Fibroblast of upper back skin (primary cell): ENCODE results near the gene SETD7.

ENCODE experiments used
- DNase-seq: peaks from one replicate; pipeline ENCODE4 v3.0.0-alpha.2; 2013

SETD7 gene

DNA sequence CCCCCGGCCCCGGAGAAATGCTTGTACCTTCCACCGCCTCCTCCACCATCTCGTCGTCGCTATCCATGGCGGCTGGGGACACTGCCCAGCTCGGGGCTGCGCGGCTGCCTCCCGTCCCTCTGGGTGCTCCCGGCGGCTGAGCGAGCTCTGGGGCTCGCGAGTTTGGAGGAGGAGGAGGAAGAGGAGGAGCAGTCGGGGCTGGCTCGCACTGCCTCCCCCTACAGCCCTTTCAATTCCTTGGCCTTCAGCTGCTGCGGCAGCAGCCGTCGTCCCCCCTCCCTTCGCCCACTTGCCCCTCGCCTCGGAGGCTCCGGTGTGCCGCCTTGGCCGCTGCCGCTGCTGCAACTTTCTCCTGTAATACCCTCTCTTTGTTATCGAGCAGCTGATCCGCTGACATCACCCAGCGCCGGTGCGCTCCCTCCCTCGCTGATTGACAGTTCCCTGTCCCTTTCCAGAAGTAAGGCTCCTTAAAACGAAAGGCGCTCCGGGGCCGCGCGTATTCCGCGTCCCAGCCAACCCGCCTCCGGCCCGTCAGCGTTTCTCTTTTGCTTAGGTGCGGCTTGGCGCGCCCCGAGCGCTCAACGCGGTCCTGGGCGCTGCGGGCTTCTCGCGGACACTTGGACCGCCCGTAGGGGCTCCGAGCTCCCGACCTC, at the start of gene SETD7:
Gene SETD7 (minus strand): TSS at position 149 of the 653 bp plus-strand sequence. CDS start 82 bp downstream, at position 67.
- peak; percentile 81 for DNase-seq

DNA sequence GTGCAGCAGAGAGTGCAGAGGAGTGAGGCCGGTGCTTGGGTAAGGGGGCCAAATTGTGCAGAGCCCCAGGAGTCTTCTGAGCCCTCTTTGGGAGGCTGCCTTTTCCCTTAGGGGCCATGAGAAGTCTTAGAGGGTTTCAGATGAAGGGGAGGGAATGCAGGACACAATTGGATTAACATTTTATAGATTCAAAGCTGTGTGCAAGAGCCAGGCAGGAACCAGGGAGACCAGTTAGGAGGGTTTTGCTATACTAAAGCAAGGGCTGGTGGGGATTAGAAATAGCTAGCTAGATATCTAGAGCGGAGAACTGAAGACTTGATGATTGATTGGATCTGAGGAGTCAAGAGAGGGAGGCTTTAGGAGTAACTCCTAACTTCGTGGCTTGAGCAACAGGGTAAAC, 49.5 kb upstream of the SETD7 start:
- DNase-seq: no peak

DNA sequence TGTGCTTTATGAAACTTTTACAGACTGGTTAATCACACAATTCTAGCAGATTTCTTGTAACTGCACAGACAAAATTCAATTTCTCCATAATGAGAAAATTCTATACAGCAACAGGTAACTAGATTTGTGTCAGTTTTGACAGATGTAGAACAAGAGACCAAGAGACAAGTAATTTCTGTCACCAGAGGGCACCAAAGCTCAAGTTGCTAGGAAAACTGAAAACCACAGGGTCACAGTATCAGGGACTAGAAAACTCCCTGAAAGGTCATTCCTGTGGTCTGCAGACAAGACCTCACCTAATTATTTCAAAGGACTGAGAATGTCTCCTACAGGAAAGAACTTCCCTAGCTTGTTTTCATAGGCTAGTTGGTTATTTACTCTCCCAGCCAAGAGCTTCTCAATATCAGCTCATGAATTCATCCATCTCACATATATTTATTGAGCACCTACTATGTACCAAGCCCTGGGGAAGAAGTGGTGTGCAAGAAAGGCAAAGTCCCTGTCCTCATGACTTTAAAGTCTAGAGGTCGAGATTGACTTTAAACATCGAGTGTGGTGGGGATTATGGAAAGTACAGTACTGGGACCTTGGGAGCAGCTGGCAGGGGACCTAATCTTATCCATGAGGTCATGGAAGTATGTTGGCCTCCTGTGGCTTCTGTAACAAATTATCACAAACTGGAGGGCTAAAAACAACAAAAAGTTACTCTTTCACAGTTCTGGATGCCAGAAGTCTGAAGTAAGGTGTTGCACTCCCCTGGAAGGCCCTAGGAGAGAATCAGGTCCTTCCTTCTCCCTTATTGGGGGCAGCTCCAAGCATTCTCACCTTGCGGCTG, 47.8 kb upstream of the SETD7 start:
- DNase-seq: peak; percentile 72

DNA sequence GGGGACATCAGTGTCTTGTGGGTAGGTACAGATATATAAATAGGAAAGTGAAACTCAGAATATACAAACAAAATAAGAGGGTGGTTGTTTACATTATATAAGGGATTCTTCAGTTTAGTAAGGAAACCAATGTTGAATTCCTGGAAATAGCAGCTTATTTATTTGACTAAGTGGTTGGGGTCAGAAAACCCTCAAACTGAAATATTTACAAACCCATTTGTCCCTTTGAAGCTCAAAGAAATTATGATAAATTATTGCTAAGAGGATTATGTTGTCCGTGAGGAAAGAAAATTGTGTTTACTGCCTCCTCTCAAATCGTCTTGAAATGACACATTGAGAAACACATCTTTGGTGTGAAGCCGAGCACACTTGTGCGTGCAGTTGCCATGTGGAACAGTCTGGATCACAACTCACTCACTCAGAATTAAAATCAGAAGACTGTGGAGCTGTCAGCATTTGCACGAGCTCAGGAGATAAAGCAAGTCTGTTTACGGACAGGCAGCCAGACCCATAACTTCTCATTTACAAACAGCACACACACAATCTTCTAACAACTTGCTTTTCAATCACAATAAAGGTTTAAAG, 46.8 kb upstream of the SETD7 start:
- no peak for DNase-seq

DNA sequence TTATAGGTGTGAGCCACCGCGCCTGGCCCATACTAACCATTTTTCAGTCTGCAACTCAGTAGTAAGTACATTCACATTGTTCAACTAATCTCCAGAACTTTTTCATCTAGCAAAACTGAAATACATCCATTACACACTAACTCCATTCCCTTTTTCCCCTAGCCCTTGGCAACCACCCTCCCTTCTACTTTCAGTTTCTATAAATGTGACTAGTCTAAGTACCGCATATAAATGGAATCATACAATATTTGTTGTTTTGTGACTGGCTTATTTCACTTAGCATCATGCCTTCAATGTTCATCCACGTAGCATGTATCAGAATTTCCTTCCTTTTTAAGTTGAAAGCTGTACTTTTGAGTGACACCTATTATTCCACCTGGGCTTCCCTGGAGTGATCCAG, 44.6 kb upstream of the SETD7 start:
- DNase-seq: no peak

DNA sequence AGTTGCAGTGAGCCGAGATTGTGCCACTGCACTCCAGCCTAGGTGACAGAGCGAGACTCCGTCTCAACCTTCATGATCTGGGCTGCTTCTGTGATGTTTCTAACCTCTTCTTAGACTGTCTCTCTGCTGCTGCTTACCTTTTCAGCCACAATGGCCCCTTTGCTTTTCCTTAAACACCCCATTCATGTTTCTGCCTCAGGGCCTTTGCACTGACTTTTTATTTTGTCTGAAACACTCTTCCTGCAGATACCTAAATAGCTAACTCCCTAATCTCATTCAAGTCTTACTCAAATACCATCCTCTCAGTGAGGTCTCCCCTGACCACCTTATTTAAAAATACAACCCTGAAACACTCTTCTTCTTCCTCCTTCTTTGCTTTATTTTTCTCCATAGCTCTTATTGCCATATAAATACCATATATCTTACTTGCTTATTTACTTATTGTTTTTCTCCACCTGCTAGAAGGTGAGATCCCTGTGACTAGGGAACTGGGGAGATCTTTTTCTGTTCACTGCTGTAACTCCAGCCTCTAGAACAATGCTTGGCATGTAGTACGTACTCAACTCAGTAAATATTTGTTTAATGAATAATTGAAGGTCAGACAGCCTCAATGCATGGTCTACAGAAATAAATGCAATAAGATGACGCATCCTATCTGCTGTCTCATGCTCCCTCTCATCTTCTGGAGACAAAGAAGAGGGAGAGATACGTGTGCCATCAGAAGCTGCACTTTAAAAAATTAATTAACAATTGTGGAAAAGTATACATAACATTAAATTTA, 43.8 kb upstream of the SETD7 start:
- DNase-seq: peak; percentile 39

DNA sequence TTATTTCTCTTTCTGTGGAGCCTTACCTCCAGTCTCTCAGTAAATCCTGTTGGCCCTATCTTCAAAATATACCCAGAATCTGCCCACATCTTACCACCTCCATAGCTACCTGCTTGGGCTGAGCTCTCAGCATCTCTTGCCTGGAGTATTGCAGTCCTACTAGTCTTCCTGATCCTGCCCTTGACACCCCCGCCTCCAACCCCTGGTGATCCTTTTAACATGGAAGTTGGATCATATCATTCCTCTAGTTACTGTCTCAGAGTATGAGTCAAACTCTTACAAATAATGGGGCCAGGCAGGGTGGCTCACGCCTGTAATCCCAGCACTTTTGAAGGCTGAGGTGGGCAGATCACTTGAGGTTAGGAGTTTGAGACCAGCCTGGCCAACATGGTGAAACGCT, 43.1 kb upstream of the SETD7 start:
- no peak for DNase-seq

DNA sequence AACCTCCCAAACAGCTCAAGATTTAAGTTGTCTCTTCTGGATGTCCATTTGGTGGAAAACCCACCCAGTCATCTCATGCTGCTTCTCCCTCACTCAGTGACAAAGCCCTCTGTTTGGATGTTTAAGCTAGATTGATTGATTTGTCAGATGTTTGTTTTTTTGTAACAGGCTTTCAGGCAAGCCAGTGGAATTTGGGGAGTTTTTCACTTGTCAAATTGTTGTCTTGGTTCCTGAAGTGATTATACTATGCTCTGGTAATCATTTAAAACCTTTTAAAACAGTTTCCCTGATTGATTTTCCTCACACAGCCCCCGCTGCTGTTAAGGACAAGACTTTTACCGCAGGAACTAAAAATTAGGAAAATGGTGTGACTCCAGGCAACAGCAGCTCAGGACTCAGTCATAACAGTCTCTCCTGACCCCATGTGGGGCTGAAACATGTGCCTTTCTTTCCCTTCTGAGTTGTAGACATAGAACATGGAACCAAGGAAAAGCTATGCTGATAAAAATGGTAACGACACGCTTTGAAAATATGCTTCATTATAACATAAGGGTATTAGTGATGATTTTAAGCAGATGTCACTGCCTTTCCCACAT, 40.8 kb upstream of the SETD7 start:
- DNase-seq: no peak

DNA sequence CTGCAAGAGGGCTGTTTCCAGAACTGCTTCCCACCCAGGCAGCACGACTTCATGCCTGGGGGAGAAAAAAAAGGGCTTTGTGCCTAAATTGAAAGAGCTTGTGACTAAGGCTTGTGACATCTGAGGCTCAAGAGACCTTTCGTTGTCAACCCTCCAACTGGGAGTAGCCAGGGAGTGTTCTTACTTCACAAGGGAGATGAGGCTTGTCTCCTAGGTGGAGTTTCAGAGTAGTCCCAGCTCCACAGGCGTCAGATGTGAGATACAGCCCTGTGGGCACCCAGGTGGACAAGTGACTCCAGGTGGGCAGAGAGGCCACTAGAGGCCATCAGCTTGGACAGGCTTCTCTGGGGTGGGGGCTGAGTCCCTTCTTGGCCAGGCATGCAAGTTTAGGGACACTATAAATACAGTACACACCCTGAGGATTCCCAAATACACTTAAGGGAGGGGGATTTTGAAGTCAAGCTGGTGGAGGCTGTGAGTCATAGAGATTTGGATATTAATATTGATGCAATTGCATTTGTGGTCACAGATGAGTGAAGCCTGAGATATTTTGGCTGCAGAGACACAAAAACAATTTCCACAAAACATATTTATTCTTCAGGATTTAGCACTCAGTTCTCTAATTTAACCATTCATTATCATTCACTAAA, 40.1 kb upstream of the SETD7 start:
- peak; percentile 64 for DNase-seq

DNA sequence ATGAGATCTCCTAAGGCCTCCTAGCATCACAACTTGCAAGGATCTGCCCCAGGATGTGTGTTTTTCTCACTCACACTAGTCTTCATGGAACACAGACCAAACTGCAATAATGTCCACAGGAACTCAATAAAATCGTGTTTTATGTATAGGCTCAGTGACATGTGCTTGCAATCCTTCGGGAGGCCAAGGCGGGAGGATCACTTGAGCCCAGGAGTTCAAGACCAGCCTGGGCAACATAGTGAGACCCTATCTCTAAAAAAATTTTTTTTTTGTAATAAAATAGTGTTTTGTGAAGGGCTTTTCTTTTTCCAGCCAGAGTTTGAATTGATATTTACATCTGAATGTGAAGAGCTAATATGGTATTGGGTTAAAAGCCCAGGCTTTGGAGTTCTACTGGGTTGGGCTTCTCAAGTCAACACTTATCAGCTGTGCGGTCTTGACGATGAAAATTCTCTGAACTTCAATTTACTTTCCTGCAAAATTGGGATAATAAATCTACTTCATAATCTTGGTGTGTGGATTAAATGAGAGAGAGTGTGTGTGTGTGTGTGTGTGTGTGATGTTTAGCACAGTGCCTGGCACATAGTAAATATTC, 38.7 kb upstream of the SETD7 start:
- DNase-seq: no peak

DNA sequence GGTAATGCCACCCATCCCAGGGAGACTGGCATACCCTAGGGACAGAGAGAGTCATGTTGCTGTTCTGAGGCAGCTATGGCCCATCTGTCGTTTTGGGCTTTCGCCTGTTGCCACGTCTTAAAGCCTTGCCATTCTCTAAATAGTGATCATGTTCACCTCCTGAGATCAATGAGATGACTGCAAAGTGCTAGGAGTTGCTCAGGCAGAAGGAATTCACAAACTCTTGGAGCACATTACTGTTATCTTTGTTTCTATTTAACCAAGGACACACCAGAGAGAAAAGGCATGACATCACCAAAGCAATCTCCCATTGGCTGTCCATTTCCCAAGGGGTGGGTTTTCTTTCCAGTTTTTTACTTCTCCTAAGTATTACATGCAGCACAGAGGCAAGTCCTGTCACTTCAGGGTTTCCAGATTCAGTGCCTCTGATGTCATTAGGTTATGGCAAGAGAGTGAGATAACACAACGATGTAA, 37.1 kb upstream of the SETD7 start:
- DNase-seq: peak; percentile 80

DNA sequence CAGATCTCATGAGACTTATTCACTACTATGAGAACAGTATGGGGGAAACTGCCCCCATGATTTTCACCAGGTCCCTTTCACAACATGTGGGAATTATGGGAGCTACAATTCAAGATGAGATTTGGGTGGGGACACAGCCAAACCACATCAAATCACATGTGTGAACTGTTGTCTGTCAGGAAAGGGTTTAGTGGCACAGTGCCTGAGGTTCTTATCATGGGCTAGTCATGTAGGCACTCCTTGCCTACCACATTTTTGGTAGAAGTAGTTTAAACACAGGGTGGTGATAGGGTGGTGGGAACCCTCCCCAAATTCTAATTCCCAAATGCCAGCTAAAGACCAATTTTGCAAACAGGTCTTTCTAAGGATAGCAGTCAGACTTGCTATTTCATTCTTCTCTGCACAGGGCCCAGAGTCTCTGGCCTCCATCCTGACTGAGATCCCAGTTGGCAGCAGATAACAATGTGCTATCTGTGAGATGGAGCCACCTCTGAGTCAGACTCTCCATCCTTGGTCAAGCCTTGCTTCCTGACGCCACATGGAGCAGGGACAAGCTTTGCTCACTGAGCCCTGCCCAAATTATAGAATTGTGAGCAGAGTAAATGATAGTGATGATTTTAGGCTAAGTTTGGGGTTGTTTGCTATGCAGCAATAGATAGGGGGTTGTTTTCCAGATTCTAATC, 33.5 kb upstream of the SETD7 start:
- no peak for DNase-seq

DNA sequence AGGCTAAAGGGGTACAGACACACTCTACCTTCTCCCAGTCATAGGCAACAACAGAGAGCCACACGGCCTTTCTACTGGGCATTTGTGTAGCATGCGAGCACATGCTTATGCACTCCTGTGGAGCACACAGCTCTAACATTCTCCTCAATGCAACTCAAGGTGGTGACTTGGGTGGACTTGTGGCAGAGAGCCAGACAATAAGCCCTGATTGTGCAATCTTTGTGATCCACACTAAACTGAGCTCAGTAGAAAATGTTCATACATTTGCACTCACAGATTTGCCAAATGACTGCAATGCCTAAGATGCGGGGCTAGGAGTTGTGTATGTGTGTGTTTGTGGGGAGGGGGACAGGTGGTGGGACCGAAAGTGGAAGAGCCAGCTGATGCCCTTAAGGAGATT, 31.4 kb upstream of the SETD7 start:
- DNase-seq: no peak

DNA sequence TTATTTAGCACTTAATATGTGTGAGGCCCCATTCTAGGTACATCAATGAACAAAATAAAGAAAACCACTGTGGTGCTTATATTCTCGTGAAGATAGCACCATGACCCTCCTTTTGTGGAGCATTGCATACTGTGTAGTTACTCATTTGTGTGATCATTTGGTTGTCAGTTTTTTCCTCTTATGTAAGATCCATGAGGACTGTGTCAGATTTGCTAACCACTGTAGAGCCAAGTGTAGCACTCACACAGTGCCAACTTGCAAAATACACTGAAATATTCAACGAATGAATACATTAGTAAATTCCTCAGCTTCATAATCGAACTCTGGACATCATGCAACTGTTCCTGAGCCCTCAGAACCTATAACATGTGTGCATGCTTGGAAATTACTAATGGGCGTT, 29.5 kb upstream of the SETD7 start:
- no peak for DNase-seq

DNA sequence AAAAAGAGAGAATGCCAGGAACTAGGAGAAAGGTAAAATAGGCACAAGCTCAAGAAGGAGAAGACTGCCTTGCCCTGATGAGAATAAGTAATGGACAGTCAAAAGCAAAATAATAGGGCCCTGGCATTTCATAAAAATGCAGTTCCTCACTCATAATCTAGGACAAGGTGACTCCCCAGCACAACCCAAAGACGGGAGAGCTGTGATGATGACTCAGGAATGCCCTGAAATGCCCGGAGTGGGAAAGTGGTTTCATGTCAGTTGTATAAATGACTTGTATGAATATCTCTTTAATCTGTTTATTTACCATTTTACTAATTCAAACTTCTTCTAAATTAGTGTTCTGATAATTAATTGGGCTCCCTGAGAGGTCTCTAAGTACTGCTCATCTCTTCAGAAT, 28.8 kb upstream of the SETD7 start:
- DNase-seq: no peak

DNA sequence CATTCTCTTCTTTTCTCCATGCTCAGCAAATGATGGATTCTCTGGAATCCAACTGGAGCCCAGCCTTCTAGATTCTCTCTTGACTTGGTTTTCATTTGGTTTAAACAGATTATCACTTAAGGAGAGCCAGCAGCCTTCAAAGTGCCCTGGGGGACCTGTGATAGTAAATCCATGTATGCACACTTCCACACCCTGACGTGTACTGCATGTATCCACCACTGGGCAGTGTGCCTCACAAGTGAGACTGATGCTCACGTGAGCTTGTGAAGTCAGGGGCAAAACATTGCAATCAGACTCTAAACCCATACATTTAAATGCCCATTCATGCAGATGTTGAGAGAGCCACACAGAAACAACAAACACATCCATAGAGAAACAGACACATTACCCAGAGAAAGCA, 28.0 kb upstream of the SETD7 start:
- DNase-seq: no peak

DNA sequence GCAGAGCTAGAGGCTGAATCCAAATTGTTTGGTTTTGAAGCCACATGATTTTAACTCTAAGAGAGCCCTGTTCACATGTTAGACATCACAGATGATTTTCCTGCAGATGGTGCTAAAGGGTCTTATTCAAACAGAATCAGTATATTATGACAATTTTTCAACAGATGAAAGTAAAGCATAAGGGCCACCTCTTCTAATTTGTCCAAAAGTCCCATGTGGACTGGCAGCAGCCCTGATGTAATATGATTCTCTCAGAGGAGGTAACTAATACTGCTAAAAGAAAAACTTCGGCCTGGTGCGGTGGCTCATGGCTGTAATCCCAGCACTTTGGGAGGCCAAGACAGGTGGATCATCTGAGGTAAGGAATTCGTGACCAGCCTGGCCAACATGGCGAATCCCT, 26.0 kb upstream of the SETD7 start:
- DNase-seq: no peak

DNA sequence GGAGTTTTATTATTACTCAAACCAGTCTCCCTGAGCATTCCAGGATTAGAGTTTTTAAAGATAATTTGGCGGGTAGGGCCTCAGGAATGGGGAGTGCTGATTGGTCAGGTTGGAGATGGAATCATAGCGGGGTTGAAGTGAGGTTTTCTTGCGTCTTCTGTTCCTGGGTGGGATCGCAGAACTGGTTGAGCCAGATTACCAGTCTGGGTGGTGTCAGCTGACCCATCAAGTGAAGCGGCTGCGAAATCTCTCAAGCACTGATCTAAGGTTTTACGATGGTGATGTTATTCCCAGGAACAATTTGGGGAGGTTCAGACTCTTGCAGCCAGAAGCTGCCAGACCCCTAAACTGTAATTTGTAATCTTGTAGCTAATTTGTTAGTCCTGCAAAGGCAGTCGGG, 25.1 kb upstream of the SETD7 start:
- no peak for DNase-seq

DNA sequence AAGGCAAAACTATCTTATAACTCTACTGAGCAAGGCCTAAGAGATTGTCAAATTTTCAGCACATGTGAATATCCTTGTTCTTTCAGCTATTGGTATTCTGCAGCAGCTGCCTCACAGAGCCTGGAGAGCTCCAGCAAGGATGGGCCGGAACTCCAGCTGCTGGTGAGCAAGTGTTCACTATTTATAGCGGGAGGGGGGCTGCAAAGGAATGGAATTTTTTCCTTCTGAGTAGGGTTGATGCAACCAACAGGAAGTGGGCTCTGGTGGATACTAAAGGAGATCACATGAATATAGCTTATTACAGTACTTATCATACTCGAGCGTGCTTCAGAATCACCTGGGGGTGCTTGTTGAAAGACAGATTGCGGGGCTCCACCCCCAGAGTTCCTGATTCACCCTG, 20.2 kb upstream of the SETD7 start:
- DNase-seq: peak; percentile 83

DNA sequence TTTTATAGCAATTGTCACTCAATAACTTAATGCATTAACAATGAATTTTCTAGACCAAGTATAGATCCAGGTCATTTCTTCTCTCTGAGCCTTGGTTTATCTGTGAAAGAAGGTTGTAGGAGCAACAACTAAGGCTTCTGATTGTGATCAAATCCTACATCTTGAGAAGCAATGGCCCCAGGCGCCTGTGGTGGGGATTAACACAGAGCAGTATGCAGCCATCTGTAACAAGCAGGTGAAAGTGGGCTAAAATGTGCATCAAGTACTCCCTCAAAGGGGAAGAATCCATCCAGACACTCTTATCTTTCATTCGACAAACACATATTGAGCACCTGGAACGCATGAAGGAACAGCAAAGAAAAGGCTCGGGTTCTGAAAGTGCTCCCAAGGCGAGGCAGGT, 19.1 kb upstream of the SETD7 start:
- no peak for DNase-seq

DNA sequence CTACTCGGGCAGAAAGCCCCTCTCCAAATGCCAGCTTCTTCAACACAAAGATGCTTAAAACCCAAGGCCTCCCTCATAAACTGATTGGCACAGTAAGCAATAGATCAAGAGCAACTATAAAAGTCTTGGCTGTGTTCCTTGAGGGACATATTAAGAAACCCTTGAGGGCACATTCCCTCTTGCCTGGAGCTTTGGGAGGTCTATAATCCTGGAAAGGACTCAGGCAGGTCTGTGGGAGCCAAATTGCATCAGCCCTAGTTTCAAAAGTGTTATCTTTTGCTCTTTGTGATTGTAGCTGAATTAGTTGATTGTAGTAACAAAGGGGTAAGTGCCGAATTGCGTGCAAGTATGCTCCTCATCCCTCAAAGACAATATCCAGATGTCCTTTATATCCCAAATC, 18.6 kb upstream of the SETD7 start:
- DNase-seq: no peak
